HCT116 (cell line): ENCODE measurements around the gene CDH16. TPM values are rescaled to one million over a fixed set of nuclear protein-coding genes. Genes with fewer than 3 reads are reported as not detected.
A peak's percentile ranks its signal among the peaks of the same experiment; 100 is the strongest.

Source experiments
- ATAC-seq: fragments of 200-7000 bp; cut with Tn5 transposase; 2 replicates; pipeline ENCODE4 v1.9.1; 2020; ENCODE audit warnings: mild to moderate bottlenecking, moderate library complexity
- BruUV-seq: library from RNA; stranded (reverse); fragments of 400-500 nt; replicated peaks from 2 replicates; lab custom pipeline; 2021; lab: Mats Ljungman, UMichigan
- CTCF ChIA-PET: fragments of 300-600 bp; sonication (Branson Sonifier 250); formaldehyde crosslinking; loops from one replicate; lab custom pipeline; 2021; ENCODE audit warnings: antibody characterized with exemption; lab: Charles Lee
- POLR2A ChIA-PET: fragments of 300-600, 350-600 bp; sonication (Branson Sonifier 250); formaldehyde crosslinking; loops from one replicate; lab custom pipeline; 2021; ENCODE audit warnings: antibody characterized with exemption; lab: Charles Lee
- RAD21 ChIA-PET, 2 experiments: fragments of 300-600 bp; sonication (Branson Sonifier 250); formaldehyde crosslinking; loops; one replicate each; lab custom pipeline; 2023; ENCODE audit warnings: low total read pairs in 2 of 2; ENCODE audit not compliant: uncharacterized antibody in 2 of 2, unreplicated experiment in 2 of 2, low non-redundant PET in 1 of 2; lab: Charles Lee
- DNase-seq: peaks from one replicate; pipeline ENCODE4 v3.0.0-alpha.2; 2010; ENCODE audit warnings: low read depth, low spot score
- H2AFZ ChIP-seq: fragments of 200-600 bp; shearing (Covaris generic), sonication (generic); 2 replicates; pipeline ENCODE4 v1.6.1; 2017; ENCODE audit warnings: low read depth, mixed run types, mixed read lengths, antibody characterized with exemption, low read length; ENCODE audit not compliant: poor library complexity, severe bottlenecking
- H3K27ac ChIP-seq: 2 replicates; pipeline ENCODE4 v1.5.1; 2012; ENCODE audit warnings: low read depth, low read length
- H3K27me3 ChIP-seq: fragments of 200-600 bp; sonication (generic); 2 replicates; pipeline ENCODE4 v1.6.1; 2016; ENCODE audit warnings: mixed run types, low read length, mixed read lengths; ENCODE audit not compliant: insufficient read depth
- H3K36me3 ChIP-seq, 2 experiments: fragments of 200-500 bp in 1 of 2; fragments of 200-600 bp in 1 of 2; sonication (Bioruptor generic) in 1 of 2; sonication (generic) in 1 of 2; 2 replicates each; pipeline versions ENCODE4 v1.5.1 to v1.6.1; 2014 to 2016; ENCODE audit warnings: low read length in 2 of 2, inconsistent platforms in 1 of 2, mixed read lengths in 1 of 2, mixed run types in 1 of 2; ENCODE audit not compliant: insufficient read depth in 2 of 2, control insufficient read depth in 1 of 2
- H3K4me1 ChIP-seq, 2 experiments: fragments of 200-600 bp in 1 of 2; sonication (generic) in 1 of 2; 2 replicates each; pipeline versions ENCODE4 v1.5.1 to v1.6.1; 2012 to 2017; ENCODE audit warnings: low read length in 2 of 2, inconsistent platforms in 1 of 2, mild to moderate bottlenecking in 1 of 2, mixed read lengths in 1 of 2, mixed run types in 1 of 2, moderate library complexity in 1 of 2; ENCODE audit not compliant: insufficient read depth in 2 of 2, control insufficient read depth in 1 of 2
- H3K4me2 ChIP-seq: fragments of 200-600 bp; sonication (generic); 2 replicates; pipeline ENCODE4 v1.6.1; 2017; ENCODE audit warnings: mixed run types, low read length, mixed read lengths
- H3K4me3 ChIP-seq, 2 experiments: fragments of 200-600 bp in 1 of 2; sonication (generic) in 1 of 2; replicated peaks in 1 of 2; 2 replicates each; pipeline ENCODE4 v1.5.1; 2011 to 2016; ENCODE audit warnings: low read length in 2 of 2, control low read depth in 1 of 2, low read depth in 1 of 2, mild to moderate bottlenecking in 1 of 2, mixed read lengths in 1 of 2, mixed run types in 1 of 2
- H3K79me2 ChIP-seq: fragments of 200-600 bp; sonication (generic); 2 replicates; pipeline ENCODE4 v1.6.1; 2017; ENCODE audit warnings: mild to moderate bottlenecking, mixed run types, low read length, moderate library complexity, mixed read lengths; ENCODE audit not compliant: insufficient read depth
- H3K9ac ChIP-seq: fragments of 200-600 bp; sonication (generic); 2 replicates; pipeline ENCODE4 v1.6.1; 2016; ENCODE audit warnings: low read length, mixed read lengths
- H3K9me2 ChIP-seq: fragments of 200-600 bp; sonication (generic), shearing (Covaris generic); 2 replicates; pipeline ENCODE4 v1.6.1; 2017; ENCODE audit warnings: mixed run types, mild to moderate bottlenecking, moderate library complexity; ENCODE audit not compliant: insufficient read depth
- H3K9me3 ChIP-seq, 2 experiments: fragments of 200-500 bp in 1 of 2; fragments of 200-600 bp in 1 of 2; sonication (Bioruptor generic) in 1 of 2; sonication (generic) in 1 of 2; 2 replicates each; pipeline ENCODE4 v1.6.1; 2014 to 2017; ENCODE audit warnings: low read length in 2 of 2, mixed read lengths in 2 of 2, inconsistent platforms in 1 of 2, low read depth in 1 of 2, mild to moderate bottlenecking in 1 of 2, mixed run types in 1 of 2, moderate library complexity in 1 of 2; ENCODE audit not compliant: control insufficient read depth in 1 of 2, insufficient read depth in 1 of 2
- H4K20me1 ChIP-seq: fragments of 200-600 bp; sonication (generic), shearing (Covaris generic); 2 replicates; pipeline ENCODE4 v1.6.1; 2017; ENCODE audit warnings: mixed run types, mild to moderate bottlenecking, moderate library complexity; ENCODE audit not compliant: insufficient read depth
- CBX3 ChIP-seq: IDR thresholded peaks from 2 replicates; pipeline ENCODE4 v1.6.1; 2012; ENCODE audit warnings: low read depth
- EGR1 ChIP-seq: IDR thresholded peaks from 2 replicates; pipeline ENCODE4 v1.6.1; 2012; ENCODE audit warnings: low read depth
- FOSL1 ChIP-seq: IDR thresholded peaks from 2 replicates; pipeline ENCODE4 v1.6.1; 2012; ENCODE audit warnings: low read depth
- JUND ChIP-seq: IDR thresholded peaks from 2 replicates; pipeline ENCODE4 v1.6.1; 2012
- MAX ChIP-seq: IDR thresholded peaks from 2 replicates; pipeline ENCODE4 v1.6.1; 2012
- POLR2AphosphoS5 ChIP-seq: IDR thresholded peaks from 2 replicates; pipeline ENCODE4 v1.6.1; 2011; ENCODE audit warnings: mild to moderate bottlenecking, low read depth, low read length, moderate library complexity
- SP1 ChIP-seq: IDR thresholded peaks from 2 replicates; pipeline ENCODE4 v1.6.1; 2012; ENCODE audit warnings: low read depth
- TCF7L2 ChIP-seq: IDR thresholded peaks from 2 replicates; pipeline ENCODE4 v1.7.0; 2011; ENCODE audit warnings: borderline replicate concordance, inconsistent platforms; ENCODE audit not compliant: insufficient read depth, insufficient read length; ENCODE audit errors: extremely low read depth
- intact Hi-C: fragments of 100-400 bp; cut with micrococcal nuclease; formaldehyde crosslinking; loops from 2 replicates; pipeline ENCODE4 v1.10.0; 2022
- total RNA-seq: library from RNA; stranded (reverse); gene quantifications from one replicate; pipeline ENCODE4 v1.2.1, GENCODE V29; 2021; ENCODE audit not compliant: unreplicated experiment

The CDH16 gene
- total RNA-seq, 1 experiment from 2014 or later: not detected

- H3K9me2 ChIP-seq: no peaks in the 10 kb centered on the region
These were observed 59.8 kb downstream of the CDH16 start for GRCh38 chr16:66858740-66859396.

More at GRCh38 chr16:66858740-66859396, 59.8 kb downstream of the CDH16 start:
- no peak overlapping the region for H3K4me3 ChIP-seq
- H3K27me3 ChIP-seq: no peaks in the 10 kb centered on the region
- DNase-seq (peak; percentile 63), ATAC-seq (peak; percentile 92)
- no peak overlapping the region for H2AFZ ChIP-seq
- no peaks in the 10 kb centered on the region for H3K36me3 ChIP-seq
- TF ChIP-seq FOSL1: peak; percentile 80
- no peak for TF ChIP-seq EGR1
- peak; percentile 74 for TF ChIP-seq MAX
- TF ChIP-seq CBX3: peak; percentile 66; the same call in 1 of the 2 replicates
- TF ChIP-seq JUND: peak; percentile 77
- TF ChIP-seq SP1: peak; percentile 54; the same call in 1 of the 2 replicates
- no peak for TF ChIP-seq TCF7L2
- TF ChIP-seq POLR2AphosphoS5: peak; percentile 47; the same call in 1 of the 2 replicates
- H3K9me3 ChIP-seq: no peaks in the 10 kb centered on the region
- ChIA-PET RAD21 (no interaction called here), POLR2A (no interaction called here), CTCF (interaction anchor here (0.7 to 1.8 kb wide), 2 partner anchors 28 to 118 kb away, joined by 3 to 6 read pairs; partner anchors contain the start of gene NAE1)
- H3K27ac ChIP-seq: peak overlapping the region; percentile 42
- peak overlapping the region; percentile 52 for H3K4me2 ChIP-seq
- H4K20me1 ChIP-seq: no peaks in the 10 kb centered on the region
- no peak overlapping the region for H3K9ac ChIP-seq
- BruUV-seq: no TSS peak
- no peaks in the 10 kb centered on the region for H3K79me2 ChIP-seq
- peaks cover 12 to 14% of the 10 kb centered on the region in 2 experiments for H3K4me1 ChIP-seq
- intact Hi-C loops: no loop called here

Other genes starting within 250 kb of the CDH16 start
- 77.8 TPM for gene CMTM4, start 222.1 kb downstream of the CDH16 start, total RNA-seq
- gene DYNC1LI2, start 167.3 kb downstream of the CDH16 start, total RNA-seq: 92.8 TPM
- gene TERB1, start 117.3 kb downstream of the CDH16 start, total RNA-seq: not detected
- gene NAE1, start 87.9 kb downstream of the CDH16 start, total RNA-seq: 123 TPM
- gene CA7, start 74.5 kb downstream of the CDH16 start, total RNA-seq: not detected
- gene PDP2, start 38.4 kb downstream of the CDH16 start, total RNA-seq: 19.9 TPM
- 2.2 TPM for gene RRAD, start 6.7 kb upstream of the CDH16 start, total RNA-seq
- 113 TPM for gene CIAO2B, start 15.5 kb upstream of the CDH16 start, total RNA-seq
- 35.4 TPM for gene CES2, start 16.6 kb upstream of the CDH16 start, total RNA-seq
- gene CES3, start 42.4 kb upstream of the CDH16 start, total RNA-seq: 10.8 TPM
- not detected for gene CES4A, start 69.7 kb upstream of the CDH16 start, total RNA-seq
- 101 TPM for gene CBFB, start 110.3 kb upstream of the CDH16 start, total RNA-seq
- gene PHAF1, start 191.1 kb upstream of the CDH16 start, total RNA-seq: 19.2 TPM
- gene B3GNT9, start 232.1 kb upstream of the CDH16 start, total RNA-seq: 3.8 TPM
- gene TRADD, start 241.0 kb upstream of the CDH16 start, total RNA-seq: 20.5 TPM
- gene FBXL8, start 241.1 kb upstream of the CDH16 start, total RNA-seq: 27.8 TPM
- 46.6 TPM for gene HSF4, start 245.9 kb upstream of the CDH16 start, total RNA-seq